ENCODE results near the gene EDAR. TPM values are rescaled to one million over a fixed set of nuclear protein-coding genes. Genes with fewer than 3 reads are reported as not detected.

Gene EDAR
- total RNA-seq, 1 donor from 2014 or later, result not detected

- no peaks in the 10 kb centered on the region for H3K4me1 Mint-ChIP-seq
- TF ChIP-seq CTCF (IDR thresholded peaks at IDR 0.05), result no peak
- ChIA-PET CTCF (interaction anchor here (1.0 kb wide), 1 partner anchor 582 kb away, joined by 4 read pairs; no protein-coding TSS in a partner anchor), POLR2A (no interaction called here)
- no peak overlapping the region for H3K27ac Mint-ChIP-seq
- DNase-seq (no peak), ATAC-seq (ENCODE audit: low read depth) (no peak)
- no peak overlapping the region for H3K4me3 Mint-ChIP-seq
- intact Hi-C loops (cut with micrococcal nuclease), result loop anchor here (2.0 kb wide), 1 partner anchor 583 kb away; no protein-coding TSS in a partner anchor
- H3K9me3 Mint-ChIP-seq, result no peaks in the 10 kb centered on the region
- peaks cover 2% of the 10 kb centered on the region for H3K27me3 Mint-ChIP-seq
- no peaks in the 10 kb centered on the region for H3K36me3 Mint-ChIP-seq (ENCODE audit: low read depth)
These were observed 60.9 kb downstream of the EDAR start for GRCh38 chr2:108927936-108928659.

GRCh38 chr2:108927405-108927804 lies 61.6 kb downstream of the EDAR start:
- no peaks in the 10 kb centered on the region for H3K9me3 Mint-ChIP-seq
- no peak for TF ChIP-seq CTCF (IDR thresholded peaks at IDR 0.05)
- no peak for DNase-seq
- H3K27me3 Mint-ChIP-seq, result peaks cover 2% of the 10 kb centered on the region
- no peaks in the 10 kb centered on the region for H3K4me1 Mint-ChIP-seq
- no peak overlapping the region for H3K27ac Mint-ChIP-seq
- ChIA-PET CTCF (no interaction called here), POLR2A (no interaction called here)
- no peak for ATAC-seq (ENCODE audit: low read depth)
- H3K36me3 Mint-ChIP-seq (ENCODE audit: low read depth), result no peaks in the 10 kb centered on the region
- intact Hi-C loops (cut with micrococcal nuclease), result no loop called here
- no peak overlapping the region for H3K4me3 Mint-ChIP-seq

- intact Hi-C loops (cut with micrococcal nuclease), result no loop called here
- ChIA-PET POLR2A (no interaction called here), CTCF (no interaction called here)
- DNase-seq, result no peak
- H3K27ac Mint-ChIP-seq, result no peak overlapping the region
- H3K9me3 Mint-ChIP-seq, result no peaks in the 10 kb centered on the region
- H3K27me3 Mint-ChIP-seq, result peaks cover 2% of the 10 kb centered on the region
- H3K36me3 Mint-ChIP-seq (ENCODE audit: low read depth), result no peaks in the 10 kb centered on the region
- no peaks in the 10 kb centered on the region for H3K4me1 Mint-ChIP-seq
- no peak overlapping the region for H3K4me3 Mint-ChIP-seq
- no peak for TF ChIP-seq CTCF (IDR thresholded peaks at IDR 0.05)
- ATAC-seq (ENCODE audit: low read depth), result no peak
These were observed 62.2 kb downstream of the EDAR start for GRCh38 chr2:108926561-108927380.

GRCh38 chr2:108925735-108926134 lies 63.3 kb downstream of the EDAR start:
- Mint-ChIP-seq H3K36me3 (ENCODE audit: low read depth) (no peaks in the 10 kb centered on the region), H3K4me1 (no peaks in the 10 kb centered on the region), H3K27ac (no peak overlapping the region), H3K9me3 (no peaks in the 10 kb centered on the region), H3K27me3 (peaks cover 2% of the 10 kb centered on the region), H3K4me3 (no peak overlapping the region)
- ChIA-PET POLR2A (no interaction called here), CTCF (no interaction called here)
- no peak for DNase-seq
- no peak for TF ChIP-seq CTCF (IDR thresholded peaks at IDR 0.05)
- no peak for ATAC-seq (ENCODE audit: low read depth)
- intact Hi-C loops (cut with micrococcal nuclease), result no loop called here

GRCh38 chr2:108925286-108925685 lies 63.7 kb downstream of the EDAR start:
- peaks cover 2% of the 10 kb centered on the region for H3K27me3 Mint-ChIP-seq
- H3K27ac Mint-ChIP-seq, result no peak overlapping the region
- no peaks in the 10 kb centered on the region for H3K36me3 Mint-ChIP-seq (ENCODE audit: low read depth)
- DNase-seq, result no peak
- POLR2A ChIA-PET, result no interaction called here
- H3K9me3 Mint-ChIP-seq, result no peaks in the 10 kb centered on the region
- H3K4me1 Mint-ChIP-seq, result no peaks in the 10 kb centered on the region
- H3K4me3 Mint-ChIP-seq, result no peak overlapping the region
- ATAC-seq (ENCODE audit: low read depth), result no peak
- TF ChIP-seq CTCF (IDR thresholded peaks at IDR 0.05), result no peak
- intact Hi-C loops (cut with micrococcal nuclease), result no loop called here
- CTCF ChIA-PET, result no interaction called here
